Urinary bladder (tissue), 4 donors: Measurements from ENCODE around the gene AUNIP. TPM values are rescaled to one million over a fixed set of nuclear protein-coding genes. Genes with fewer than 3 reads are reported as not detected.
A peak's percentile ranks its signal among the peaks of the same experiment; 100 is the strongest.

Source experiments
- DNase-seq: peaks from one replicate; pipeline ENCODE4 v3.0.0-alpha.2; 2015; ENCODE audit errors: extremely low spot score
- H3K27ac ChIP-seq: one replicate; pipeline ENCODE4 v1.5.1; 2013; ENCODE audit warnings: low read depth, mild to moderate bottlenecking, moderate library complexity
- H3K36me3 ChIP-seq: one replicate; pipeline ENCODE4 v1.6.1; 2013; ENCODE audit warnings: mild to moderate bottlenecking, moderate library complexity; ENCODE audit not compliant: insufficient read depth
- H3K4me1 ChIP-seq: one replicate; pipeline ENCODE4 v1.6.1; 2013; ENCODE audit warnings: mild to moderate bottlenecking, moderate library complexity; ENCODE audit not compliant: insufficient read depth
- H3K4me3 ChIP-seq: one replicate; pipeline ENCODE4 v1.5.1; 2013; ENCODE audit warnings: low read depth, low read length
- WGBS: extraction: QIAGEN DNeasy Blood & Tissue Kit; methylation state at CpG from one replicate; pipeline ENCODE4 v1.1.7; 2013; 5-methylcytosine and 5-hydroxymethylcytosine counted together
- polyA plus RNA-seq: library from polyadenylated mRNA; stranded (reverse); fragments of 200-250 nt; gene quantifications from one replicate; pipeline ENCODE4 v1.2.3, GENCODE V29; 2013
- total RNA-seq: library from RNA; depleted of rRNA; stranded (reverse); fragments of >200 nt; gene quantifications from one replicate; pipeline ENCODE4 v1.2.3, GENCODE V29; 2014
- donor health status: healthy with polysubstance abuse.
- donor health status: healthy.

Gene AUNIP
- total and polyA plus RNA-seq, 2 donors = 0.11 to 1.4 TPM

DNA sequence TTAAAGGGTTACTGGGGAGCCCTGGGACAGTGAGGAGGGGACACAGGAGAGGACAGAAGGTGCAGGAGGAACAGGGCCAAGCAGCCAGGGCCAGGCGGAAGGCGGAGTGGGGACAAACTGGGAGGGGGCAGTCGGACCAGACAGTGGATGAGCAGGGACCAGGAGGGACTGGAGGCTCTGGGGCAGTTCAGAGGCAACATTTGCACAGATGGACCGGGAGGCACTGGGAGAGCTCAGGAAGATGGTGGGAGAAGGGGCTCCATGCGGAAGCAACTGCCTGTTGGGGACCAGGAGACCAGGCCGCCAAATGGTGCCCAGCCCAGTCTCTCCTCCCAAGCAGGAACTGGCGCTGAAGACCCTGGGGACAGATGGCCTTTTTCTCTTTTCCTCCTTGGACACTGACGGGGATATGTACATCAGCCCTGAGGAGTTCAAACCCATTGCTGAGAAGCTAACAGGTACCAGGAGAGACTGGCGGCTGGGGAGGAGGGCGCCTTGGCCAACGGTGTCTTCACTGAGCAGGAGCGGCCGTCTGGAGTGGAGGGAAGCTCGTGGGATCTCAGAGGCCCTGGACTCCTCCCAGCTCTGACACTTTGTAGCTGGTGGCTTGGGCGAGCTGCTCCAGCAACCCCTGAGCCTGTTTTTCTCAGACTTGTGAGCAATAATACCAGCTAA lies 58.4 kb downstream of the AUNIP start:
- 49% methylated on average over 15 of the region's 15 CpGs for WGBS
- Histone ChIP-seq H3K36me3 (no peaks in the 10 kb centered on the region), H3K27ac (no peak overlapping the region), H3K4me3 (peak overlapping the region; percentile 87), H3K4me1 (no peaks in the 10 kb centered on the region)
- DNase-seq = no peak

DNA sequence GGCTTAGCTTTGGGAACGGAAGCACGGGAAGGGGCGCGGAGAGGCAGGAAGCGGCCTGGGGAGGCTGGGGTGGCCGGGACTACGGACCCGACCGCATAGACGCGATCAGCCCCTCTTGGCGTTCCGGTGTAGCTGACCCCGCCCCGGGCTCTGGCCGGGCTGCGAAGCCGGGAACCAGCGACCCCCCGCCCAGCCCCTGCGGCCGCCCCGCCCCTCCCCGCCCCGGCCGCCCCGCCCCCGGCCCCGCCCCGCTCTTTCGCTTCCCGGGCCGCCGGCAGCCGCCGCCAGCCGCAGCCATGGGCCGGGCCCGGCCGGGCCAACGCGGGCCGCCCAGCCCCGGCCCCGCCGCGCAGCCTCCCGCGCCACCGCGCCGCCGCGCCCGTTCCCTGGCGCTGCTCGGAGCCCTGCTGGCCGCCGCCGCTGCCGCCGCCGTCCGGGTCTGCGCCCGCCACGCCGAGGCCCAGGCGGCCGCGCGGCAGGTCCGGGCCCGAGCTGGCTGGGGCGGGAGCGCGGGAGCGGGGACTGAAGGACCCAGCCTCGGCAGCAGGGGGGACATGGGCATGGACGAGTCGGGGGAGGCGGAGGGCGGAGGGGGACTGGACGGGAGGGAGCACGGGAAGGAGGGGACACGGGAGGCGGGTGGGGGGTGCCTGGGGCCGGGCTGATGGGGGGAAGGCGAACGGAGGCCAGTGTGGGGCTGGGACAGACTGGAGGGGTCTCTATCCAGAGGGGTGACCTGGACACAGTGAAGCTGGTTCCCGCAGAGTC lies 59.1 kb downstream of the AUNIP start, which contains the start of gene SELENON:
SELENON (plus strand) TSS at position 259 of the 768 bp plus-strand sequence; CDS start at position 297, 38 bp downstream.
- peak within 1 kb of the TSS; percentile 38 for H3K27ac ChIP-seq
- WGBS = 1% methylated on average over 74 of the region's 91 CpGs
- no peaks in the 10 kb centered on the region for H3K36me3 ChIP-seq
- H3K4me1 ChIP-seq = no peaks in the 10 kb centered on the region
- no peak for DNase-seq
- H3K4me3 ChIP-seq = peak within 1 kb of the TSS; percentile 87

DNA sequence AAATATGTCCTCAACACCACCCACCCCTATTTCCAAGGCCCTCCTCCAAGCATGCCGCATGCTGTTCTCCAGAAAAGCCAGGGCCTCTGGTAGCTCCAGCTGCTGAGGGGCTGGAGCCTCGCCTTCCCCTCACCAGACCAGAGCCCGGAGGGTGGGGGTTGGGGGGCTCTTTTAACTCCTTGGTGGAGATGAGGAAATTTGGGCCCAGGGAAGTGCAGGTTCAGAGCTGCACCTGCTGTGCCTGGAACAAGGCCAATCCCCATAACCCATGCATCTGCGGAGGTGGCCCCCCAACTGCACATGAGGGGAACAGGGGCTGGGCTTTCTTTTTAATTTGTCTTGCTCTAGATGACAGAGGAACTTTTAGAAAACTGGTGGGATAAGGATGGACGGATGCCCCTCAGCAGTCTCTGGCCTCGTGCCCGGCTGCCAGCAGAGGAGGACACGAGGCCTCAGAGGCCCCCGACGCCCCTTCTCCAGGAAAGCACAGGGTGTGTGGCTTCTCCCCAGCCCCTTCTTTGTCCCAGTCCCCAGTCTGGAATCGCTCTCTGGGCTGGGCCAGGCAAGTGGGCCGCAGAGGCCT lies 59.8 kb downstream of the AUNIP start:
- no peaks in the 10 kb centered on the region for H3K4me1 ChIP-seq
- WGBS = 22% methylated on average over 12 of the region's 12 CpGs
- no peak for DNase-seq

DNA sequence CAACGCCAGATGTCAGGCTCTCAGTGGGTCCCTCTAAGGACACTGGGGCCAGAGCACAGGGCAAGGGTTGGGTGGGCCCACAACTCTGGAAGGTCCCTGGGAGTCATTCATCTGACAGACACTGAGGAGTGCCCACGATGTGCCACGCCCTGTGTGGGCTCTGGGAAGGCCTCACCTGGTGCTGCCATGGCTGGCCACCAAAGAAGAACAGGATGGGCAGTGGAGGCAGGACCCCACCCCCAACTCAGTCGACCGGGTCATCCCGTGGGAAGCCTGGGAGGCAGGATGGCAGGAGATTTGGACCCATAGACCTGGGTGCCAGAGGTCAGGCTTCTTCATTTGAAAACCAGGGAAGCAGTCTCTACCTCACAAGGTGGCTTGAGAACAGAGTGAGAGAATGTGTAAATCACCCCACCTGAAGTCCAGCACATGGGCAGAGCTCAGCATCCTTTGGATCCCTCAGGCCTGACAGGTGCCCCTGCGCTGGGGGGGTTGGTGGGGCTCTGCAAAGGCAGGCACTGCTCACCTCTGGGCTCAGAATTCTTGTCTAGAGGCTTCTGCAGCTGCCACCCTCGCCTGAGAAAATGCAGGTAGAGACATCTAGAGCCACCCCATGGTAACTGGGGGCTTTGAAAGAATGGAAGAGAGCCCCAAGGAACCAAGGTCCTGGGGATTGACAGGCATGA lies 60.4 kb downstream of the AUNIP start:
- Histone ChIP-seq H3K4me3 (no peak overlapping the region), H3K27ac (no peak overlapping the region), H3K36me3 (no peaks in the 10 kb centered on the region), H3K4me1 (no peaks in the 10 kb centered on the region)
- DNase-seq = no peak
- 87% methylated on average over 8 of the region's 8 CpGs for WGBS

More for the DNA sequence above, 59.8 kb downstream of the AUNIP start:
- Histone ChIP-seq H3K36me3 (no peaks in the 10 kb centered on the region), H3K27ac (peak overlapping the region; percentile 38), H3K4me3 (peak overlapping the region; percentile 87)

DNA sequence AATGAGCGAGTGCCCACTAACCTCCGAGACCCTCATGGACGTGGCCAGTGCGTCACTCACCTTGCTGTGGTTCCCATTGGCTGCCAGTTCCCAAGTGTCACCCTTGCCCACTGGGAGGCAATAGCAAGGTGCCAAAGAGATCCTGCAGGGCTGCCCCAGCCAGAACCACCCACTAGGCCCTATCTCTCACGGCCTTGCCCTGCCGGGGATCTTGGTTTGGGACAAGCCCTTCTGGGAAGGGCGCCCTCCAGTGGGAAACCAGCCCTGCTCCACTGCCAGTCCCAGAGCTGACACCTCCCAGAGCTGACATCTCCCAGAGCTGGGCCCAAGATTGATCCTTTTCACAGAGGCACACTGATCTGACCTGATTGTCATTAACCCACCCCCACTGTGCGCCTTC lies 61.3 kb downstream of the AUNIP start:
- DNase-seq = no peak
- Histone ChIP-seq H3K4me3 (no peak overlapping the region), H3K27ac (no peak overlapping the region), H3K4me1 (no peaks in the 10 kb centered on the region), H3K36me3 (no peaks in the 10 kb centered on the region)
- 84% methylated on average over 8 of the region's 8 CpGs for WGBS

DNA sequence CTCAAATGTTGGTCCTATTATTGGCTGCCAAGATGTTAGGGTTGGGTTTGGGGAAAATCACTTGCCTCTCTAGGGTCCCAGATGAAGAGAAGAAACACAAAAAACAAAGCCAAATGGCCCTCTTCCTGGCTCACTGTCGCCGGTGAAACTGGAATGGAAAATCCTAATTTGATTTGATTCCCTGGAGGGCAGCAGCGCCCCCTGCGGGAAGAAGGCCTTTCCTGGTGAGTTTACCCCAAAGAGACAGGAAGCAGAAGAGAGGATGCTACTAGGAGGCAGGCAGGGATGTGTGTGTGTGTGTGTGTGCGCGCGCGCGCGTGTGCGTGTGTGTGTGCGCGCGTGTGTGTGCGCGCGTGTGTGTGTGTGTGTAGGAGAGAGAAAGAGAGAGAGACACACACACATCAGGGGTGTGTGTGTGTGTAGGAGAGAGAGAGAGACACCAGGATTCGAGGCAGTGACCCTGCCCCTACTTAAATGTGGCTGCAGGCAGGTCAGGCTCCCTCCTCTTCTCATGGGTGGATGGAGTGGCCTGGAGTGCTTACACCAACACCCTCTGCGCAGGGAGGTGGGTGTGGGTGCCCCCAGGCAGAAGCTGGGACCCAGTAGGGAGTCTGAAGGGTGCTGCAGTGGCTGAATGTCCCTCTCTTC lies 62.3 kb downstream of the AUNIP start:
- Histone ChIP-seq H3K27ac (no peak overlapping the region), H3K36me3 (no peaks in the 10 kb centered on the region), H3K4me1 (no peaks in the 10 kb centered on the region), H3K4me3 (no peak overlapping the region)
- WGBS = 10% methylated on average over 18 of the region's 19 CpGs
- DNase-seq = no peak

DNA sequence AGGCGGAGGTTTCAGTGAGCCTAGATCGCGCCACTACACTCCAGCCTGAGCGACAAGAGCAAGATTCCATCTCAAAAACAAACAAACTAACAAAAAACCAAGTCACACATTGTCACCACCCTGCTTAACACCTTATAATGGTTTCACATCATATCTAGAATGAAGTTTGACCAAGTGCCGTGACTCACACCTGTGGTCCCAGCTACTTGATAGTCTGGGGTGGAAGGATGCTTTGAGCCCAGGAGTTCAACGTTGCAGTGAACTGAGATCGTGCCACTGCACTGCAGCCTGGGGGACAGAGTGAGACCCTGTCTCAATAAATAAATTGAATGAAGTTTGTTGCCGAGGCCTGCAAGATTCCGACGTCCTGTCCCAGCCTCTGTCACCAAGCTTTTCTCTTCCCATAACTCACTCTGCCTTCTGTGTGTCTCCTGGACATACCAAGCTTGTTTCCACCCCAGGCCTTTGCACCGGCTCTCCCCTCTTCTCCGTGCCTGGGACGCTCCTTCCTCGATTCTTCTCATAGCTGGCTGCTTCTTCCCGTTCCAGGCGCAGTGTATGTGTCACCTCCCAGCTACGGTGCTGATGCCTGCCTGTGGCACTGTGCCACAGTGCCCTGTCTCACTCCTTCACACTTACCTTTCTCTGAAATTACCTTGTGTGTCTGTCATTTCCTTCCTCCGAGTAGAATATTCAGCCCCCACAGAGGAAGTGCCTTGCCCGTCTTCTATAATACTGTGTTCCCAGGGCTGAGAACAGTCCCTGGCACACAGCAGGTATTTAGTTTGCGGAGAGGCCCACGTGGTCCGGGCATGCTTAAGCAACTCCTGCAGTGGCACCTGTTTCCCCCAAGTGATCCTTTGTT lies 63.1 kb downstream of the AUNIP start:
- H3K4me1 ChIP-seq = no peaks in the 10 kb centered on the region
- no peak overlapping the region for H3K4me3 ChIP-seq
- WGBS = 80% methylated on average over 22 of the region's 22 CpGs
- no peak for DNase-seq
- no peaks in the 10 kb centered on the region for H3K36me3 ChIP-seq
- no peak overlapping the region for H3K27ac ChIP-seq

DNA sequence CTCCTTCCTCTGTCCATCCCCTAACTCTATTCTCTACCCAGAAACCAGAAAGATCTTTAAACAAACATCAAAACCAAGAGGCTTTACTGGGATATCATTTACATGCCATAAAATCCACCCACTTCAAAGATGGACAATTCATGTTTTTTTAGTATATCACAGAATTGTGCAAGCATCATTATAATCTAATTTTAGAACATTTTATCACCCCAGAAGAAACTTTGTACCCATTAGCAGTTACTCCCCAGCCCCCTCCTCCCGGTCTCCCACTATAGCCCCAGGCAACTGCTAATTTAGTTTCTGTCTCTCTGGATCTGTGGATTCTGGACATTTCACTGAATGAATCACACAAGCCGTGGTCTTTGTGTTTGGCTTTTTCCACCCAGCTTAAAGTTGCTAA lies 64.0 kb downstream of the AUNIP start:
- H3K4me3 ChIP-seq = no peak overlapping the region
- no peak overlapping the region for H3K27ac ChIP-seq
- H3K36me3 ChIP-seq = no peaks in the 10 kb centered on the region
- WGBS = 63% methylated on average over 2 of the region's 2 CpGs
- no peaks in the 10 kb centered on the region for H3K4me1 ChIP-seq
- DNase-seq = no peak

DNA sequence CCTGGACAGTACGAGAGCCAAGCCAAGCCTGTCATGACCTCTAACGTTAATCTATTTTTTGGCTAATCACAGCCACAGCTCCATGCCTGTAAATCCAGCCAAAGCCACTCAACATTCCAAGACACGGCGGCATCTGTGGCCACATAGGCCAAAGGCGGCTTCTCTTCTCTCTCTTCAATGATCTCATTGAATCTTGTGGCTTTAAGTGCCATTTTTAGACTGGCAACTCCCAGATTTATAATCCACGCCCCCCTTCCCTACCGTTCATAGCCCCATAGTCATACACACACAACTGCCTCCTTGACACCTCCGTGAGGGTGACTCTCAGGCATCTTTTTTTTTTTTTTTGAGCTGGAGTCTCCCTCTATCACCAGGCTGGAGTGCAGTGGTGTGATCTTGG lies 64.9 kb downstream of the AUNIP start:
- no peak for DNase-seq
- H3K4me3 ChIP-seq = no peak overlapping the region
- no peaks in the 10 kb centered on the region for H3K36me3 ChIP-seq
- no peak overlapping the region for H3K27ac ChIP-seq
- H3K4me1 ChIP-seq = no peaks in the 10 kb centered on the region
- 68% methylated on average over 8 of the region's 8 CpGs for WGBS

DNA sequence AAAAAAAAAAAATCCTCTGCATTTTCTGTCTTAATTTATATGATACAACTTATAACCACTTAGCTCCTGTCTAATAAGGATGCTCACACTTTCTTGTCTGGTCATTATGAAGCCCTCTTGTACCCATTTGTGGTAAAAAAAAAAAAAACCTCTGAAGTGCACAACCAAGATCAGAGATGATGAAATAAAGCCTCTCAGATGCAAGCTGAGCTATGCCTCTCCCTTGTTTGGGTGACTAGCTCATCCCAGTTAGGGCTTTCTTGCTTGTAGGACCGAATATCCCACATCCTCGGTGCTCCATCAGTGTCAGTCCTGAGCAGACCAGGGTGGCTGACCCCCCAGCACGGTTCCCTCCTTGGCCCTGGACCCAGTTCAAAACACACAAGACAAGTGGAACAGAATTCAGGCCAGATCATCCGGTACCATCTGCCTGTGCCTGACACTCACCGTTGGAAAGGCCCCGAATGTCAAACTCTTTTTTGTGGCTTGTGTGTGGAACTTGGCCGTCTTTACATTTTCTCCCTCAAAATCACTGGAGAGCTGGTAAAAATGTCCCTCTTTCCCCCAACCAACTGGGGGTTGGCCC lies 65.6 kb downstream of the AUNIP start:
- 71% methylated on average over 7 of the region's 7 CpGs for WGBS
- Histone ChIP-seq H3K27ac (no peak overlapping the region), H3K4me1 (no peaks in the 10 kb centered on the region), H3K36me3 (no peaks in the 10 kb centered on the region), H3K4me3 (no peak overlapping the region)
- DNase-seq = no peak

DNA sequence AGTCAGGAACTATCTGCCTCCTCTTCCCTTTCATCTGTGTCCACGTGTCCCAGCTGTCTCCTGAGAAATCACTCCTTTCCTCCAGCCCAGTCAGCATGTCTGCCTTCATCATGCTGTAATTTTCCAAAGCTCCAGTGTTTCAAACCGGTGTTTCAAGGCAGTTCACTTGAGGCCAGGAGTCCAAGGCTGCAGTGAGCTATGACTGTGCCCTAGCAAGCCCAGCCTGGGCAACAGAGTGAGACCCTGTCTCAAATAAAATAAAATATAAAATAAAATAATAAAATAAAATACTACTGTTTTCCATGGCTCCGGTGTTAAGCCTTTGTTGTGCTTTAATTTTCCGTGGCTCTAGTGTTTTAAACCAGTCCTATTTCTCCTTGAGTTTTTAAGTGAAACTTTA lies 67.1 kb downstream of the AUNIP start:
- H3K4me3 ChIP-seq = no peak overlapping the region
- no peaks in the 10 kb centered on the region for H3K36me3 ChIP-seq
- WGBS = 65% methylated on average over 4 of the region's 4 CpGs
- no peak for DNase-seq
- no peak overlapping the region for H3K27ac ChIP-seq
- H3K4me1 ChIP-seq = no peaks in the 10 kb centered on the region

DNA sequence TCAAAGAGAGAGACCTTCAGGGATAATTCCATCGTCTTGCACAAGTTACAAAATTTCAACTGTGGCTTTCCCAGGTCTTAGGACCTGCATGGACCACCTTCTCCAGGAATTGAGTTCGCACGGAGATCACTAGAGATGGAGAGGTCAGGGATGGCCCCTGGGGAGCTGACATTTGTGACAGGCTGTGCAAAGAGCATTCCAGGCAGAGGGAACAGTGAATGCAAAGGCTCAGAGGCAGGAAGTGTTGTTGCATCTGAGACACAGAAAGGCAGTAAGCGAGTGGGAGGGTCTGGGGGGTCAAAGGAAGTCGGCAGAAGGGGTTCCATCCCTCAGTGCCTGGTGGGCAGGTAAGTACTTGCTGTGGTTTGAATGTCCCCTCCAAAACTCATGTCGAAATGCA lies 68.8 kb downstream of the AUNIP start:
- Histone ChIP-seq H3K27ac (no peak overlapping the region), H3K4me3 (no peak overlapping the region), H3K36me3 (no peaks in the 10 kb centered on the region), H3K4me1 (no peaks in the 10 kb centered on the region)
- no peak for DNase-seq
- 89% methylated on average over 6 of the region's 6 CpGs for WGBS
